ENCODE measurements around the gene FANCB.

FANCB gene

DNA sequence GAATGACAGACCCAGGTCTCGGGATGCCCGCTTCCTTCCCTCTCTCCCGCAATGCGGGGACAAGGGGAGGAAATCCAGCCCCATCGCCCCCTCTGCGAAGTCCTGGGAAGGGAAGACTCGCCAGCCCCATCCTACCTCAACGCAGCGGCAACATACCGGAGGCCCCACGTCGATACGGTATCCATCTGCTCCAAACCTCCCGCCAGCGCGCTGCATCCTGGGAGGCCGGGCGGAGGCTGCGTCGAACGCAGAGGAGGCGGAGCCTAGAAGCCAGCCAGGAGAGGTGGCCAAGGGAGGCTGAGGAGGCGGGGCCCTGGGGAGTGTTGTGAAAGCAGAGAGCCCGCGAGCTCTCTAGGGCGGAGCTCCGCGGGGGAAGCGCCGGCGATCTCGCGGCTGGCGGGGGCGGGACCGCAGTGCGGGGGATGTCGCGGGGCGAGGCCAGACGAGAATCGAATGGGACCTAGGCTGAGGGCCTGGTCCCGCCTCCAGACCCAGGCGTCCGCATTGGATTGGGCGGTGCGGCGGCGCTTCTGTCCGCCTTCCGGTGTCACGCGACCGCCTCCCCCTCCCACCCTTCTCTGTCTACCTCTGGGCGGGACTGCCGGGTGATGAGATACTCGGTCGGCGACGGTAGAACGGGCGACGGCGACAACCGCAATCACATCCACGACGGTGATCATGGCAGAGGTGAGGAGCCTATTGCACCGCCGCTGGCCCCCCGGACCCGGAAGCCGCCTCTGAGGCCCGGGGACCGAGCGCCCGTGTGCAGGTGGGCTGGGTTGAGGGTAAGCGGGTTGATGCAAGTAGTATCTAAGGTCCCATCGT lies at the start of gene FANCB, which contains the start of gene MOSPD2:
TSS of gene FANCB (minus strand) at position 219 of the 825 bp plus-strand sequence. CDS start 7,559 bp downstream, outside the sequence.
TSS of gene MOSPD2 (plus strand) at position 571 of the 825 bp plus-strand sequence. CDS start at position 679, 108 bp downstream.
- DNase-seq (ENCODE audit: low read depth in 2 of 2): peak; percentile 85 to 86

DNA sequence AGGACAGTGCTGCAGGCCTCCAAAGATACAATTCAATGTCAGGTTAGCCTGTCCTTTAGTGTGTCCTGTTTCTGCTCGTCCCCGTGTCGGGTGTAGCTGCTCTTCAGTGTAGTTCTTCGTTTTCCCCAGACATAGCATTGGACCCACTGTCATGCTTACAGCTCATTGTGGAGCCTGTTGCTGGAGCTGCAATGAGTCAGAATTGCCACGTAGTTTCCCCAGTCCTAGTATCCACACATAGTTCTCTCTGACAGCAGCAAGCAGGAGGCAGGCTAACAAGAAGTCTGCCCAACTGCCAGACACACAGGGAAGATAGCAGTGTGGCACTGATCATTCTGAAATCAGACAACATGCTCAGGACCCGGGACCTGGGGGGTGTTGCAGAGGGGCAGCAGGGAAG lies 49.6 kb upstream of the FANCB start:
- no peak for DNase-seq (ENCODE audit: low read depth in 2 of 2)

DNA sequence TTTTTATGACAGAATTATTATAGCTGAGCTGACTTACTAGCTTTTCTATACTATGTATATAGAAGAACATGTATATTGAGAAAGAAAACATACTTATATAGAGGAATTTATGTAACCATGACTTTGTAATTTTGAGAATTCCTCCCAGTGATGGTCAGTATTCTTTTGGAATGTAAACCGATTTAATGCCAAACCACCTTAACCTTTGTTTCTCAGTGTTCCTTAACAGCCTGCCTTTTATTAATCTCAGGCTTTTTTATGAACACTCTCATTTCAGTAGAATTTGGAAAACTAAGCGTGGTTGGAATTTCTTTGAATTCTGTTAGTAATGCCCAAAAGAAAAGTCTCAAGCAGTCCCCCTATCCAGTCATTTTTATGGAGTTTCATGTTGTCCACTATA lies 47.3 kb upstream of the FANCB start:
- no peak for DNase-seq (ENCODE audit: low read depth in 2 of 2)

DNA sequence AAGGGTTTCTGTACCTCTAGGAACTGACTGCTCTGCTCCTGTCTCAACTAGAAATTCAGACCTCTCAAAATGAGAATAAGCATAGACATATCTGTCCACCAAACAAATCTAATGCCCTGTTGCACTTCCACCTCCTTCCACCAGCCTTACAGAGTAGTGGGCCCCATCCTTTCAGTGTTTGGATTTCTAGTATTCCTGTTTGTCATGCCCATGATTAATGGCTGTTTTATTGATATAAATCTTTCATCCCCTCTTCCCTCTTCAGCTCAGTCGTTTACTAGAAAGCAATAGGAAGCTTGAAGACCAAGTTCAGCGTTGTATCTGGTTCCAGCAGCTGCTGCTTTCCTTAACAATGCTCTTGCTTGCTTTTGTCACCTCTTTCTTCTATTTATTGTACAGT lies 46.5 kb upstream of the FANCB start:
- no peak for DNase-seq (ENCODE audit: low read depth in 2 of 2)

DNA sequence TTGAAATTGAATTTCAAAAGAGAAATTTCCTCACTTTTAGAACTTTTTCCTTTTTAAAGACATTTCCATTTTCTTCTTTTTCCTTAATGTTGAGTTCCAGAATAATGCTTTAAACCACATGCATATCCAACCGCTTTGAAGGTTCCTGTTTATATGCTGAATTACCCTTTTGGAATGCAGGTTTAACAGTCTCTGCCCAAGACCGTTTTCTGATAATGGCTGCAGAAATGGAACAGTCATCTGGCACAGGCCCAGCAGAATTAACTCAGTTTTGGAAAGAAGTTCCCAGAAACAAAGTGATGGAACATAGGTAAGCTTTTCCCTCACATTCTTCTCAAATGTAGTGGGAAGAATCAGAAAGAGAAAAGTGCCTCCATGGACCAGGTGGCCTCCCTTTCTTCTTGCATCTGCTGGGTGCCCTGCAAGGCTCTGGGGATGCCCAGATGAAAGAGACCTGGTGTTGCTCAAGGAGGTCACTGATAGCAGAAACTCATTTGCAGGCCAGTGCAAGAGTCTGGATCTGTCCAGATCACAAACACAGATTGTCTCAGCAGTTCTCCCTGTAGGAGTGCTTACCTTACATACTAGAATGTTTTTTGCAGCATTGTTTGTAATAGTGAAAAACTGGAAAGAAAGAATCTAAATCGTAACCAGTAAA lies 43.3 kb upstream of the FANCB start:
- DNase-seq (ENCODE audit: low read depth in 2 of 2): no peak

DNA sequence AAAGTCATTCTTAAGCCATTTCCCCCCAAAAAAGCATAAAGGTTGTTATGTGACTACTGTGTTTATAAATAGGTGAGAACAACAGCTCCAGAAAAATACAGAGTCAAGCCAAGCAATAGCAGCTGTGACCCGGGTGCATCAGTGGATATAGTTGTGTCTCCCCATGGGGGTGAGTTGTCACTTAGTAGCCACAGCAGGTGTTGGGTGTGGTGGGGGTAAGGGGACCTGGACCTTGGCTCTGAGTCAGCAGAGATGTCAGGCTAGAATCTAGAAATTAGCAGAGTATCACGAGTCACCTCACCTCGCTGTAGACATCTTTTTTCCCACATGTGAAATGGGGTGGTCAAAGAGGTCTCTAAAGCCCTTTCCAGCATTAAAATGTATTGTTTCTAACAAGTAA lies 42.7 kb upstream of the FANCB start:
- no peak for DNase-seq (ENCODE audit: low read depth in 2 of 2)

DNA sequence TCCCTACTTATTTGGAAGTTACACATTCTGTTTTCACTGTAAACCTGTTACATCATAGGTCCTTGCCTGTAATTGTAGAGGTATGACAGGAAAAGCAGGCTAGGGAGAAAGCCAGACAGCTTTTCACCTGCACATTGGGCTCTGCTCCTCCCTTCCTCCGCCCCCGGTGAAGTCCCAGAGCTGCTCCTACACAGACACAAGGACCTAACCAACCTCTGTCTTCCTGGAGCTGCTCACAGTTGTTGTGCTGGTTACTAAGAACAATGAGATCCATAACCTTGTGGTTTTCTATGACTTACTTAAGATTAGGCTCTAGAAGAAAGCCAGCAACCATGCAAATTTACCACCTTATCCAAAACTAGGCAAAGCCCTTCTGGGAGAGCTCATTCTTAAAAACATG lies 40.4 kb upstream of the FANCB start:
- DNase-seq (ENCODE audit: low read depth in 2 of 2): no peak

DNA sequence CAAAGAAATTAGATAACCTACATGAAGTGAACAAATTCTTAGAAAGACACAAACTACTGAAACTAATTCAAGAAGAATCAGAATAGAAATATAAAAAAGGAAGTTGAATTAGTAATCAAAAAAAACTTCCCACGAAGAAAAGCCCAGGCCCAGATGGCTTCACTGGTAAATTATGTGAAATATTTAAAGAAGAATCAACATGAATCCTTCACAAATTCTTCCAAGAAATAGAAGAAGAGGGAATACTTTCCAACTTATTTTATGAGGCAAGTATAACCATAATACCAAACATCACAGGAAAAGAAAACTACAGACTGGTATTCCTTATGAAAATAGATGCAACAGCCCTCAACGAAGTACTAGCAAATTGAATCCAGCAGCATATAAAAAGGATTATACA lies 31.0 kb upstream of the FANCB start:
- DNase-seq (ENCODE audit: low read depth in 2 of 2): no peak

DNA sequence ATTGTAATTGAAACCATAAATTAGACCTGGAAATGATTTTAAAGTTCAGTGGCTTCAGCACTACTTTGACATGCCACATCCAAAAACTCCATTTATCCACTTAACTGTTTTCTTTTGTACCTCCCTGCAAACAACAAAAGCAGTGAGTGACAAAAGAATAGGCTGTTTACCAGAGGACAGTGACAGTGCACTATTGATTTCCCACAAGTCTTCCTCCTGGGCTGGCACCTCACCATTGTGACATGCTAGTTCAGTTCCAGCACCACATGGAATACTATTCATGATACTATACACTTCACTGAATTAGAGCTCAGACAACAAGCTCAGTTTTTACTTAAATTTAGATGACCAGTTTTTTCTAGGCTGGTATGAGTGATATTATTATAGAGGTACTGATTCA lies 29.7 kb upstream of the FANCB start:
- no peak for DNase-seq (ENCODE audit: low read depth in 2 of 2)

DNA sequence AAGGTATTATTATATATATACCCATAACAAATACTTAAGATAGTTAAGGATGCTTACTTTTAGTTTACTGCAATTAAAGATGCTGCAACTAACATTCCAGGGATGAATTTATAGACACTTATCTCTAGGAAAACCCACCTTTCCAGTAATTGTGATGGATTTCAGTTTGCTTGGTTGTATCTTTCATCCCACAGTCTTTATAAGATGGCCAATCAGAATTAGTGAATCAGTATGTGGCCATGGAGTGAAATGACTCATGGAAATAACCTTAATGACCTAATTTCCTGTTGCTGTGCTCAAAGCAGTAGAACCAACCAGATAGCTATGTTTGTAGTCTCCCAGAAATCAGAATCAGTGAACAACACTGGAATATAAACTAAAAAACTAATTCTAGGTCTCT lies 26.7 kb upstream of the FANCB start:
- DNase-seq (ENCODE audit: low read depth in 2 of 2): no peak

DNA sequence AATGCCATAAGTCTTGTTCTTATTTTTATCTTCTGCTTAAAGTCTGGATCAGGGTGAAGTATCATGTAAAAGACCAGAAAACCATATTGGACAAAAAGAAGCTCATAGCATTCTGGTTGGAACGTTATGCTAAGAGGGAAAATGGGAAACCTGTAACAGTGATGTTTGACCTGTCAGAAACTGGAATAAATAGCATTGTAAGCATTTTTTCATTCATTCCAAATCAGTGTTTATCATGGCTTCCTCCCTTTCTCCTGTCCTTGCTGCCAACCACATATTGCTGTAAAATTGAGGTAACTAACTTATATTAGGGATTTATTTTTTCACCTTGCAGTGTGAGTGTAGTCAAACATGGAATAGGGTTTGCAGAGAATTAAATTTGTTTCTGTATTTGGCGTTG lies 24.2 kb upstream of the FANCB start:
- DNase-seq (ENCODE audit: low read depth in 2 of 2): no peak

DNA sequence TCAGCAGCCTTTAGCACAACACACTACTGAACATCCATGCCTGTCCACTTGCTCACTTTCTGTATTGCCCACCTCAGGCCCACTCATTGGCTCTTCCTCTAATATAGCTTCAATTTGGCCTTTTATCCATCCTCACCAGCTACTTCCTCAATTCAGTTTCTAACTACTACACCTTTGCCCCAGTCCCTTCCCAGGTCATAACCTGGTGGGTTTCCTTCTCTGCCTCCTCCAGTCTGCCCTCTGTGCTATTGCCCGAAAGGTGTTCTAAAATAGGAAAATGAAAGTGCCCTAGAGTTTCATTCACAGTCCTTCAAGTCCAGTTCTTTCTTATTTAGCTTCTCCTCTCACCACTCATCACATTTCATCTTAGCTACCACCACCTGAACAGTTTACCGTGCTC lies 23.4 kb upstream of the FANCB start:
- no peak for DNase-seq (ENCODE audit: low read depth in 2 of 2)

DNA sequence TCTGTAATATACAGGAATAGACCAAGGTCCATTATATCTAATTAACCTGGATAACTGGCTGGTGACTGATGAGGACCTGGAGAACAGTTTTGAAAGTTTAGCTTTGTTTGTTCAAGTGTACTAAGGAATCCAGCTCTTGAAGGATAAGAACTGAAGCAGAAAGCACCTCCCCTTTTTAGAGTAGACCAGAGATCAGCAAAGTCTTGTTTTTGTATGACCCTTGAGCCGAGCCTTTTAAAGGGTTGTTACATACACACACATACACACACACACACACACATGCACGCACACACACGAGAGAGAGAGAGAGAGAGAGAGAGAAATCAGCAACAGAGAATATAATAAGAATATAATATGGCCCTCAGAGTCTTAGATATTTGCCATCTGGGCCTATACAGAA lies 13.4 kb upstream of the FANCB start:
- no peak for DNase-seq (ENCODE audit: low read depth in 2 of 2)

DNA sequence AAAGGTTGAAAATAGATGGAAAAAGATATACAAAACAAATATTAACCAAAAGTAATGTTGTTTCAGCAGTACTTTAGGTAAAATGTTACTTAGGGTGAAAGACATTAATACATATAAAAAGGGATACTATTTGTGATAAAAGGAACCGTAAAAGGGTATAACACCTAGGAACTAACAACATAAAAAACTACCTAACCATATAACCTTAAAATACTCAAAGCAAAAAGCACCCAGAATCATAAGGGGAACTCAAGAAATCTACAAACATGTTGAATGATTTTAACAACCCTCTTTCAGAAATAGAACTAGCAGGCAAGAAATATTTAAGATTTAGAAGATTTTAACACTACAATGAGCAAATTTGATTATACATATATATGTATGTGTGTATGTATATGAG lies 11.8 kb upstream of the FANCB start:
- no peak for DNase-seq (ENCODE audit: low read depth in 2 of 2)

DNA sequence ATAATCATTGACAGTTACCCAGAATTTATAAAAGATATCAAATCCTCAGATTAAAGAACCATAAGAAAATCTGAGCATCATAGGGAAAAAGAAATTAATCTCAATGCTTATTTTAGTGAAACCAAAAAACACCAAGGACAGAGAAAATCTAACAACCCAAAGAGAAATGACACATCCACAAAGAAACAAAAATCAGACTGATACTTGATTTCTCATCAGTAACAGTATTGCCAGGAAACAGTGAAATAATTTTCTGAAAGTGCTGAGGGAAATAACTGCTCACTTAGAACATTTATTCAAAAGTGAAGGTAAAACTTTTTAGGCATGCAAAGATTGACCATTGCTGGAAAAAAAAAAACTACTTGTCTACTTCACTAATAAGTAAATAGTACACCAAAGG lies 11.0 kb upstream of the FANCB start:
- no peak for DNase-seq (ENCODE audit: low read depth in 2 of 2)

DNA sequence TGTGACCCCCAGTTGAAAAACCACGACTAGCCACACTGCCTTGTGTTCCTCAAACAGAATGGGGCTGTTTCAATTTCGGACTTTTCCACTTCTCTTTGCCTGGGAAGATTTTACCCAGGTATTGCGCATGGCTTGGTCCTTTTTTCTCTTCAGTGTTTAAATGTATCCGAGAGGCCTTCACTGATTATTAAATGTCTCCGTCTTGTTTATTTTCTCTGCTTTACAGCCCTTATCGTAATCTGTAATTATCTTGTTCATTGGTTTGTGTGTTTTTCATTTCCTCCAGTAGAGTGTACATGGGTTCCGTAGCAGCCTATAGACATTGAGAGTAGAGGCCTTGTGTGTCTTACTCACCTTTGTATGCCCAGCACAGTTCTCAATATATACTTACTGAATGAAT lies 2.8 kb upstream of the FANCB start:
- DNase-seq (ENCODE audit: low read depth in 2 of 2): no peak

DNA sequence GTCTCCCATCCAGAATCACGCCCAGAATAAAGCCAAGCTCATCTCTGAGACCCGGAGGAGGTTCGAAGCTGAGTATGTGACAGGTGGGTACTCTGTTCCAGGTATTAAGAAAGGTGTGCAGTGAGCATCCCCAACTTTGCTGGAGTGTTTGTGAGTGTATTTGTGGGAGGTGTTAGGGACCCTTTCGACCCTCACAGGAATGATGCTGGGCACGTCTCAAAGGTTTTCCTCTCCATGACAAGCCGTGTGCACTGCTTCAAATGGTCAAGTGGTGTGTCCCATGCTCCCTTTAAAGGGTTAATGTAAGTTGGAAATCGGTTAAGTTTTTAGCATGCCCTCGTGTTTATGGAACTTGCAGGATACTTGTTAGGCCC lies 794 bp upstream of the FANCB start:
- DNase-seq (ENCODE audit: low read depth in 2 of 2): no peak

DNA sequence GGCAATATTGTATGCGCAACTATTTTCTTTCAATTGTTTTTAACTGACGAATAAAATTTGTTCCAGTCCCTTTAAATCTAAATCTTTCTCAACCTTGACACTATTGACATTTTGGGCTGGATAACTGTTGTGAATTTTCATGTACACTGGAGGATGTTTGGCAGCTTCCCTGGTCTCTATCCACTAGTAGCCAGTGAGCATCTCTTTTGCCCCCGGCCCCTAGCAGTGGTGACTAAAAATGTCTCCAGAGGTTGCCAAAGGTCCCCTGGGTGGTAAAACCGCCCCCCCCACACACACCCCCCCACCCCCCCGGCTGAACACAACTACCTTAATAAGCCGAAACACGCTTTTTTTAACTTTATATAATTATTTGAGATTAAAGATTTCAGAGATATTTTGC lies 514 bp downstream of the FANCB start:
- no peak for DNase-seq (ENCODE audit: low read depth in 2 of 2)

DNA sequence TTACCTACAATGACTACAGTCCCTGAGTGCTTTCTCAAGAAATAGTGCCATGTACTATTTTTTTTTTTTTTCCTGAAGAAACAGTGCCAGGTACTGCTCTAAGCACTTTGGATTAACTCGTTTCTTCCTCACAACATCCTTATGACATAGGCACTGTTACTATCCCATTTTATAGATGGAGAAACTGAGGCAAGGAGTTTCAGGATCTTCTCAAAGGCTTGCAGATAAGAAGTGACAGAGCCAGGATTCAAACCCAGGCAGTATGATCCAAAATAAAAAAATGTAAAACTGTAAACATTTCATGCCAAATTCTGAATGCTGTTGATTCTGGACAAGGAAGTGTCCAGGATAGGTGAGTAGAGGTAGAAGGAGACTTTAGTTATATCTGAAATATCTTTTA lies 1.1 kb downstream of the FANCB start:
- DNase-seq (ENCODE audit: low read depth in 2 of 2): no peak

DNA sequence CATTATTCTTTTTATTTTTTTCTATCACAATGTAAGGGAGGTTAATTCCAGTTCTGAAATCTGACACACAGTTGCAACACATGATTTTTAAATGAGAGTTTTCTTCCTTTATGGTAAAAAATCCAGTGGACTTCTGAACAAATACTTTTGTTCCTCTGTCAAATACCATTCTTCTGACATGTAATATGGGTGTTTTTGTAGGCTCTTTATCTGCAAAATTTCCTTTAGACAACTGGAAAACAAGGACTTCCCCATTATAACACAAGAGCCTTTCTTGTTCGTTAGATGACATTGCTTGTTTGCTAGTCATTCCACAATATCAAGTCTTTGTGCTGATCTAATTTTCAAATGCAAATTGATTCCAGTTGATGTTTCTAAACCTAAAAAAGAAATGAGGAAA lies 7.7 kb downstream of the FANCB start:
- DNase-seq (ENCODE audit: low read depth in 2 of 2): no peak

DNA sequence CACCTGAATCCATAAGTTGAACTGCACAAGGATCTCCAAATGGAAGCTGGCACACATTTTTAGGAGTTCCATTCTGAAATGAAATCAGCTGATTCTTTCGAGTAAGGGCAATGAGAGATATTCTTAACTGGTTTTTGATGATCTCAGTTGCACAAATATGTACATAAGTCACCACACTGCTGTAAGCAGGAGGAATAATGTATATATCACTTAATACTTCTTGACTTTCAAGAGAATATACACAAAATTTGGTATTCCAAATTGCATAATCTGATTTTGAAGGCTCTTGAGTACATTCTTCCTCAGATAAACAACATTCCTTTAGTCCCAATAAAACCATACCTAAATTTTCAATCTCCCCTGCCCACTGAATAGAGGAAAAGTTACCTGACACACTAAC lies 8.2 kb downstream of the FANCB start:
- no peak for DNase-seq (ENCODE audit: low read depth in 2 of 2)

DNA sequence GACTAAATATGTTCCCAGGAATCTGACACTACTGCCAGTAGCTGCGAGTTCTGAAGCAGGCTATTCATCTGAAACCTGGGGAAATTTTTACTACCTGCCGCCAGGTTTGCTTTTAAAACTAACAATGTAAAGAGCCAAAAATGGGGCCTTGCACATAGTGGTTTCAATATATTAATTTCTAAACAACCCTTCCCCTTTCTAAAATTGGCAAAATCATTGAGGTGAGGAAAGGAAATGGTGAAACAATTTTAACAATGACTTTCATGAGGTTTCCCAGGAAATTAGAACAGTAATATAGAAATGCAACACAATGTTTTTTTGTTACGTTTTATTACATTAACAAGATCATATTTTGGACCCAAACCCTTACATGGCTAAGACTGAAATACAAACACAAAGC lies 21.3 kb downstream of the FANCB start:
- no peak for DNase-seq (ENCODE audit: low read depth in 2 of 2)

DNA sequence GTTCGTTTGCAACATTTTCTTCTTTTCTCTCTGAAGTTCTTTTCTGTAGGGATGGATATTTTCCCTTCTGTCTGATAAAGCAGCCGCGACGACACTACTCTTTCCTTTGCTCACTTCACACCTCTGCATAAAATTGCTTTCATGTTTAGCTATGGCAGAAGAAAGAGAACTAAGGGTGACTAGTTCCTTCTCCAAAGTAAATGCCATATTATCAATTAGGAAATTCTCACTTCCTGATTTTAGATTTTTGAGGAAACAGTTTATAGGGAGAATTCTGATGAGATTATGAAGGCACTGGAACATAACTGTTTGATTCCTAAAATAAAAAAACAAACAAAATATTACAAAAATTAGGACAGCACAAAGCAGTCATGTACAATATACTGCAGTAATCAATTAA lies 29.2 kb downstream of the FANCB start:
- DNase-seq (ENCODE audit: low read depth in 2 of 2): no peak

DNA sequence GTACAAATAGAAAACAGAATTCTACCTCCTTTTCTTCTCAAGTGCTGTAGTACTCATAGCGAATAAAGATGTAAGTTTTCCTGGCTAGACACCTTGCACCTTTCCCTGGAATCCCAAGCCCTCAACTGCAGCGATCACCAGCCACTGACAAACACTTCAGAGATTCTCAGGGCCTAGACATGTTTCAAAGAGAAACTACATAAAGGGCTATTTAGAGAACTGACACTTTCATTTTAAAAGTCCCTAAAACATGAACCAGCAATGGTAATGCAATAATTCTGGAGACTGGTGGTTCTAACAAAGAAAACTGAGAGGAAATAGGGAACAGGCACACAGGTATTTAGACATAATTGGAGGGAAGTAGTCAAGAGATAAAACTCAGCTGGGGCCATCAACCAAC lies 35.7 kb downstream of the FANCB start:
- DNase-seq (ENCODE audit: low read depth in 2 of 2): no peak
